NCI-H146 treated with DMSO at 0.1 percent for 48 hours (cell line): ENCODE data around the gene XIRP1.
"Not testable (repeated sequence)": the region's sequence is repeated elsewhere in the genome, so short reads cannot be mapped to it uniquely, and the experiment has no call there.

Experiments used
- DNase-seq: peaks from one replicate; lab custom pipeline; 2025; ENCODE audit not compliant: unreplicated experiment; lab: John Stamatoyannopoulos, UW

Gene XIRP1, protein sequence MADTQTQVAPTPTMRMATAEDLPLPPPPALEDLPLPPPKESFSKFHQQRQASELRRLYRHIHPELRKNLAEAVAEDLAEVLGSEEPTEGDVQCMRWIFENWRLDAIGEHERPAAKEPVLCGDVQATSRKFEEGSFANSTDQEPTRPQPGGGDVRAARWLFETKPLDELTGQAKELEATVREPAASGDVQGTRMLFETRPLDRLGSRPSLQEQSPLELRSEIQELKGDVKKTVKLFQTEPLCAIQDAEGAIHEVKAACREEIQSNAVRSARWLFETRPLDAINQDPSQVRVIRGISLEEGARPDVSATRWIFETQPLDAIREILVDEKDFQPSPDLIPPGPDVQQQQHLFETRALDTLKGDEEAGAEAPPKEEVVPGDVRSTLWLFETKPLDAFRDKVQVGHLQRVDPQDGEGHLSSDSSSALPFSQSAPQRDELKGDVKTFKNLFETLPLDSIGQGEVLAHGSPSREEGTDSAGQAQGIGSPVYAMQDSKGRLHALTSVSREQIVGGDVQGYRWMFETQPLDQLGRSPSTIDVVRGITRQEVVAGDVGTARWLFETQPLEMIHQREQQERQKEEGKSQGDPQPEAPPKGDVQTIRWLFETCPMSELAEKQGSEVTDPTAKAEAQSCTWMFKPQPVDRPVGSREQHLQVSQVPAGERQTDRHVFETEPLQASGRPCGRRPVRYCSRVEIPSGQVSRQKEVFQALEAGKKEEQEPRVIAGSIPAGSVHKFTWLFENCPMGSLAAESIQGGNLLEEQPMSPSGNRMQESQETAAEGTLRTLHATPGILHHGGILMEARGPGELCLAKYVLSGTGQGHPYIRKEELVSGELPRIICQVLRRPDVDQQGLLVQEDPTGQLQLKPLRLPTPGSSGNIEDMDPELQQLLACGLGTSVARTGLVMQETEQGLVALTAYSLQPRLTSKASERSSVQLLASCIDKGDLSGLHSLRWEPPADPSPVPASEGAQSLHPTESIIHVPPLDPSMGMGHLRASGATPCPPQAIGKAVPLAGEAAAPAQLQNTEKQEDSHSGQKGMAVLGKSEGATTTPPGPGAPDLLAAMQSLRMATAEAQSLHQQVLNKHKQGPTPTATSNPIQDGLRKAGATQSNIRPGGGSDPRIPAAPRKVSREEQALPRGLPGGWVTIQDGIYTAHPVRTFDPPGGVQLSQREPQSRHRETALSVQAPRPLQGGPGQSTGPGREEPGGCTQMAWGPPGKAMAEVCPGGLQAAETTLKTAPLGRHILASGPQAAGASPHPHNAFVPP (N-terminal part only)

DNA sequence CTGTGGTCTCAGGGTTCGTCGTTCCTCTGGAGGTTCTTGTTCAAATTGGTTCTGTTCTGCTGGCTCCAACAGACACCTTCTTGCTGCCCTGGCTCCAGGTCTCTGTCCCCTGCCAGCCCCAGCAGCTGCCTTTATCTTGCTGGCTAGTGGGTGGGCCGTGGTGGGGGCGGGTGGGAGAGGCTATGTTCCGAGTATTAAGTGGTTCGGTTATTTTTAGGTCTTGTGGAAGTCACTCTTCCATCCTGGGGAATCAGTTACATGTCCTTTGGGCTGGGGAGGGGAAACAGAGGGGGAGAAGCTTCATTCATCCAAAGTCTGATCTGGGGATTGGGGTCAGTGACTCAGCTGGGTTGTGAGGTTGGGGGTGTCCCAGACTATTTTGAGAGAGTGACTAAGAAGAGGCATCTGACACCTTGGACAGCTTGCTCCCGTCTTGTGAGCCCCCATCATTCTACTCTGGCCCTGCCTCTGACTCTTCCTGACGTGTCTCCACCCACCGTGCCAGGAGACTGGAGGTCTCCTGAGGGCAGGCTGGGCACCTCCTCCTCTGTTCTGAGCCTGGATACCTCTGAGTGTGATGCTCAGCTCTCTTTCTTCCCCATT is at the start of gene XIRP1:
XIRP1 (minus strand) TSS at position 106 of the 603 bp plus-strand sequence. CDS start 3,150 bp downstream, outside the sequence.
- DNase-seq: no peak

DNA sequence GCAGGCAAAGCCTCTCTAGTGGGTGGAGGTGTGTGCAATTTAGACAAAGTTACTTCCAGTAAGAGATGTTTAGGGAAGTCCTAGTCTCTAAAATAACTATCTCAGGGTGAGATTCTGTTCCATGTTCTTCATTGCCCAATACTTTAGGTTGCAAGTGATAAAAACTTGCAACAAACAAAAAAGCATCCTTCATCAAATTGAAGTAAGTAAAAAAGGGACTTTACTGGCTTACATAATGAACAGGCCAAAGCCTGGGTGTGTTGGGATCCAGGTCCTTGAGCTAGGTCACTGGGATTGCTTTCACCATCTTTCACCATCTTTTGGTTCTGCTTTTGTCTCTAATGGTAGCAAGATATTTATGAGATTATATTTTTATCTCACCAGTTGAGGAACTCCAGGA is 49.2 kb upstream of the XIRP1 start:
- DNase-seq: no peak

GRCh38 chr3:39237027-39237426 is 44.6 kb upstream of the XIRP1 start:
- DNase-seq: no peak

DNA sequence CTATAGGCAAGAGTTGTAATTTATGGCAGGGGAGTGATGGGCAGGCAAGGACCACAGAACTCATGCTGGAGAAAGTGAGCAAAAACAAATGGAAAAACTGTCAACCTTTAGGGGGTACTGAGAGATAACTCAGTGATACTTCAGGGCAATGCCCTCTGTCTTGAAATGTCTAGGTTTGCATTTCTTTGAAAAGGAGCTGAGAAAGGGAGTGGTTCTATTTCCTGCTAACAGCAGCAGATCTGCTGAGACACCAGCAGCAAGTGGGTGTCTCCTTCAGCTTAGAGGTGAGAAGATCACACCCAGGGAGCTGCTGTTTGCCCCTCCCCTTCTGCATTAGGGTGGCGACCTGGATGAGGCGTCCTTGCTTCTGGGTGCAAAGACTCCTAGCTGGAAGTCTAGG is 42.3 kb upstream of the XIRP1 start:
- no peak for DNase-seq

- DNase-seq: no peak
Observed at GRCh38 chr3:39232859-39233258, 40.5 kb upstream of the XIRP1 start.

GRCh38 chr3:39230453-39230852 is 38.1 kb upstream of the XIRP1 start:
- no peak for DNase-seq

- no peak for DNase-seq
Observed at GRCh38 chr3:39228496-39228895, 36.1 kb upstream of the XIRP1 start.

DNA sequence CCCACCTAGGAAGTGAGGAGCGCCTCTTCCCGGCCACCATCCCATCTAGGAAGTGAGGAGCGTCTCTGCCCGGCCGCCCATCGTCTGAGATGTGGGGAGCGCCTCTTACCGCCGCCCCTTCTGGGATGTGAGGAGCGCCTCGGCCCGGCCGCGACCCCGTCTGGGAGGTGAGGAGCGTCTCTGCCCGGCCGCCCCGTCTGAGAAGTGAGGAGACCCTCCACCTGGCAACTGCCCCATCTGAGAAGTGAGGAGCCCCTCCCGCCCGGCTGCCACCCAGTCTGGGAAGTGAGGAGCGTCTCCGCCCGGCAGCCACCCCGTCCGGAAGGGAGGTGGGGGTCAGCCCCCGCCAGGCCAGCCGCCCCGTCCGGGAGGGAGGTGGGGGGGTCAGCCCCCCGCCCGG is 35.2 kb upstream of the XIRP1 start:
- DNase-seq: not testable (repeated sequence)

DNA sequence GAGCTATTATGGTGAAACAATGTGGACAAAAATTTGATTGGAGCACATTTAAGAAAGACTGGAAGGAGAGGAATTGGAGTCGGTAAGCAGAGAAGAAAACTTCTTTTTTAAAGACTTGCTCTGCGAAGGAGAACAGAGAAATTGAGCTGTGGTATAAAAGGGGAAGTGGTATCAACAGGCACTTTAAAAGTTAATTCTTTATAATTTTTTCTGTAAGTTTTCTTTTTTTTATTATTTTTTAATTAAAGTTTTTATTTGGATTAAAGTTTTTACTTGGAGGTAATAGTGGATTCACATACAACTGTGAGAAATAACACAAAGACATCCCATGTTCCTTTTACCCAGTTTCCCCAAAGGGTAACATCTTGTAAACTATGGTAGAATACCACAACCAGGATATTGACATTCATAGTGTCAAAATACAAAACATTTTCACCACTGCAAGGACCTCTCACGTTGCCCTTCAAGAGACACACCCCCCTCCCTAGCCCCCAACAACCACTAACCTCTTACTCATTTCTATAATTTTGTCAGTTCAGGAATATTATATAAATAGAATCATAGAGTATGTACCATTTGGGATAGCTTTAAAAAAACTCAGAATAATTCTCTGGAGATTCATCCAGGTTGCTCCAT is 33.8 kb upstream of the XIRP1 start:
- DNase-seq: no peak

GRCh38 chr3:39224288-39224687 is 31.9 kb upstream of the XIRP1 start:
- DNase-seq: no peak

DNA sequence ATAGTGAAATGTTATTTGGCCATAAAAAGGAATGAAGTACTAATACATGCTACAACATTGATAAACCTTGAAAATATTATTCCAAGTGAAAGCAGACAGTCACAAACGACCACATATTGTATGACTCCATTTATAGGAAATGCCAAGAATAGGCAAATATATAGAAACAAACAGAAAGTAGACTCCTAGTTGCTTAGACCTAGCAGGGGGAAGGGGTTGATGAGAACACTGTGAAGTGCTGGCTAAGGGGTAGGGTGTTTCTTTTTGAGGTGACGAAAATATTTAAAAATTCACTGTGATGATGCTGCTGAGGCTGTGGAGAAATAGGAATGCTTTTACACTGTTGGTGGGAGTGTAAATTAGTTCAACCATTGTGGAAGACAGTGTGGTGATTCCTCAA is 30.5 kb upstream of the XIRP1 start:
- no peak for DNase-seq

GRCh38 chr3:39222462-39222861 is 30.1 kb upstream of the XIRP1 start:
- no peak for DNase-seq

DNA sequence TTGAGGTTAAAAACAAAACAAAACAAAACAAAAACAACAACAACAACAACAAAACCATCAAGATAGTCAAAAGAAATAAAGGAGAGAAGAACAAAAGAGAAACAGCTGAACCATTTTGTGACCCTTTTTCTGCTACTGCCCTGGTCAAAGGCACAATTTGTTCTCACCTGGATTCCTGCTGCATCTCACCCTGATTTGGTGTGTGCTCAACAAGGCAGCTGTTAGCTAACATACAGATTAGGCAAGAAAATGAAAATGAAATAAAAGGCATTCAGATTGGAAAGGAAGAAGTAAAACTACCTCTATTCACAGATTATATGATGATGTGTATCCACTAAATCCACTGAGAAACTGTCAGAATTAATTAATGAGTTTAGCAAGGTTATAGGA is 28.7 kb upstream of the XIRP1 start:
- no peak for DNase-seq

DNA sequence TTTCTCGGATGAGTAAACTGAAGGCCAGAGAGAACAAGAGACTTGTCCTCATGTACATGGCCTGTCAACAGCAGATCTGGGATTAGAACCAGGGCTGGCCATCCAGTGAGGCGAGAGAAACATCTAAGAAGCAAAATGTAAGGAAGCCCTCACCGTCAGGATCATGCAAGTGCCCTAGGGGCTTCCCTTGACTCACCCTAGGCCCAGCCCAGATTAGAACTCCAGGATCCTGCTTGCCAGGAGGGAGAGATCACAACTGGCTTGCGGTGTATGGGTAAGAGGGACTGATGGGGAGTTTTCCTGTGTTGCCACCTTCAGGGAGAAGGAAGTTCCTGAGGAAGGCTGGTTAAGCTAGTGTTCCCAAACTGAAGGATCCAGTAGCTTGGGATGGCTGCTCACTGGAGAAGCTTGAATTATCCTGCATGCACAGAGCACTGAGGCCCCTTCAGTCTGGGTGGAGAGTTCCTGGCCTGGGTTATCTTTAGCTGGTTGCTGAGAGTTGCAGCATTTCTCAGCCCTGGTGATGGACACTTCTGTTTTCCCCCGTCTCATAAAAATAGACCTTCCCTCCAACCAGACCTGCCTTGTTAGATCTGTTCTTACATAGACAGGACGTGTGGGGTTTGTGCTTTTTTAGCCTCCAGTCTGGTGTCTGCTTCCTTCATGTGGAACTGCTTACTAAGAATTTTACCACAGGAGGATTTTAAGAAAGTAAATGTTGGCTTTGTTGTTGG is 28.2 kb upstream of the XIRP1 start:
- DNase-seq: no peak

DNA sequence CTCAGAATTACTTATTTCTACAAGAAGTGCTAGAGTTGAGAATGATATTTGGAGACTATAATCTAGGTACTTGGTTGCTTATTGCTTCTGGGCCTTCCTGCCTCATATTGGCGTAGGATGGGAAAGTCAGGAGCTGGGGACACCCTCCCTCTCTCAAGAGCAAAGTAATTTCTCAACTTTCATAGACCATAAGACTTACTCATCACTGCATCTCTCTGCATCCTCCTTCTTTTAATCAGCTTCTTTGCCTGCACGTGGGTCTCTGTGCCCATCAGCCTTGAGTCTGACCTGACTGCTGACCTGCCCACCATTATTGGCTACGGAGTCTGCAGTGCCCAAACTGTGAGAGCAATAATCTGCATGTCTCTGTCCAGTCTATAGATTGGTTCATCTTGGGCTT is 27.3 kb upstream of the XIRP1 start:
- DNase-seq: no peak

DNA sequence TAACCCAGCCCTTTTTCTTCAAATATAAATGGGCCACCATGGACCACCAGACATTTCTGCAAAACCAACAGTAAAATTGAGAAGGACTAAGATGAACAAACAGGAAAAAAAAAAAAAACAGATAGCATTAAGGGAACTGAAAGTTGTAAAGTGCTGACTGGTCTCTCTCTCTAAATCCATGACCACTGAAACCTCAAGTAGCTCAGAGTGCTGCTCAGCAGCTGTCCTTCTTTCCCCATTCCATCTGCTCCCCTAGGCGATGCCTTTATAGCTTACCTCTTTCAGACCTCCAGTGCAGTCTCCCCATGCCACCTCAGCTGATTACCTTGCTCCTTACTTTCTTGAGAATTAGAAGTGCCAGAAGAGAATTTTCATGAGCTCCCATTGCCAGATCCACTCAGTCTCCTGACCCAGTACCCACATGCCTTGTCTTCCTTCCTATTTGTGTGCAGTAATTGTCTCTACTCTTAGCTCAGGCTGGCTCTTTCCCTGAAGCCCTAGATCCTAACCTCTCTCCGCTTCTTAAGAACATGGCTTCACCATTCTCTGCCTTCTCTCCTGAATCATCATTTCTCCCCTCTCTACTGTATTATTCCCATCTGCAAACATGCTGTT is 23.9 kb upstream of the XIRP1 start:
- no peak for DNase-seq

- no peak for DNase-seq
Observed at GRCh38 chr3:39213613-39214012, 21.2 kb upstream of the XIRP1 start.

DNA sequence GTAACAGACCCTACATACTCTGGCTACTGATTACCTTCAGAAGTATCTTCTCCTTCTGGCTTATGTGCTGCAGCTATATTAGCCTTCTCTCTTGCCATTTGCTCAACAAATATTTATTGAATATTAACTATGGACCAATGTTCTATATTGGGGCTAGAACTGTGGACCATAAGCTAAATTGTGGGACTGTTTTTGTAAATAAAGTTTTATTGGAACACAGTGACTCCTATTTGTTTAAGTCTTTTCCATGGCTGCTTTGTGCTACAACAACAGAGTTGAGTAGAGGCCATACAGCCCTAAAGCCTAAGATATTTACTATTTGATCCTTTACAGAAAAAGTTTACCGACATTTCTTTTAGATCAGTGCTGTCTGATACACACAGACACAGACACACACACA is 20.3 kb upstream of the XIRP1 start:
- DNase-seq: no peak

DNA sequence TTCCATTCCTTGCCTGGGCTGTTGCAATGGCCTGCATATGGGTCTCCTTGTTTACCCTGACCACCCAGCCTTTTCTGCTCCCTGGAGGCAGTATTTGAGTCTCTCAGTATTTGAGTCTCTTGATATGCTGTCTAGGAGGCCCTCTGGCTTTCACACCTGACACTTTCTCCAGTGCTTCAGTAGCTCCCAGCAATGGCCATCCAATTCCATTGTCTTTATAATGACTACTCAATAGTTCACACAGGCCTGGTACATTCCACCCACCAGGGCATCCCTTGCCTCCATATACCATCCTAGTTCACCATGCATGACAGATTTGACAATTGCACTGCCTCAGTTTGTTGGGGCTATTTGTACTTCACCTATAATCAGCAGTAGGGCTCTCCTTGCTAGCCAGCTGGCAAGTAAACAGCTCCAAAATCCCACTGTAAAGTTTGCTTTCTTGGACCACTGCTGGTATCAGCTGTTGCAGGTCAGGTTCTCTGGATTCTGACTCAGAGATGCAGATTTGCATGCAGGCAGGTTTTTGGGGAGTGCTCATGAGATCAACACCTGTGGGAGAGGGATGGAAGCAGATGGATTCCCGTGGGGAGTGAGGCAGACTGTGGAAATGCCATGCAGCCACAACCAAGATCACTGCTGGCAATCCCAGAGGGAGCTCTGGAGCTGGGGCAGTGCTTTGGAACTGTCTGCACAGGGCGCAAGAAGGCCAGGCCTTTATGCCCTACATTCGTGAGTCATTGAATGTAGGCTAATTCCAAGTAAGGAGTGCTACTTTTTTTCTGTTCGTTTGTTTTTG is 19.1 kb upstream of the XIRP1 start:
- no peak for DNase-seq
